Fibroblast of lung (primary cell): ENCODE data around the gene NR4A2.

Experiments
- CTCF ChIP-seq, 2 donors: IDR thresholded peaks in 1 of 2; conservative IDR thresholded peaks in 1 of 2; 1 replicate in 1 of 2; 2 replicates in 1 of 2; pipeline ENCODE4 v1.5.1; 2011 to 2012; ENCODE audit warnings: low read length in 2 of 2, control low read depth in 1 of 2, inconsistent platforms in 1 of 2, low read depth in 1 of 2, mild to moderate bottlenecking in 1 of 2
- EZH2 ChIP-seq: IDR thresholded peaks from 2 replicates; pipeline ENCODE4 v1.5.1; 2012; ENCODE audit warnings: low read length, control low read depth, mild to moderate bottlenecking; ENCODE audit errors: missing control alignments

GRCh38 chr2:156356014-156356754 lies 23.7 kb upstream of the NR4A2 start:
- TF ChIP-seq CTCF (conservative IDR thresholded peaks at IDR 0.05 in 1 of 2, IDR thresholded peaks at IDR 0.05 in 1 of 2; ENCODE audit: low read depth in 1 of 2, low read length in 2 of 2) (no peak), EZH2 (no peak)
